IPS DF 6.9 (cell line): ENCODE data around the gene PLIN5.
"Not testable (repeated sequence)": the region's sequence is repeated elsewhere in the genome, so short reads cannot be mapped to it uniquely, and the experiment has no call there.

ENCODE experiments used
- DNase-seq: peaks from one replicate; pipeline ENCODE4 v3.0.0-alpha.2; 2013; ENCODE audit warnings: low read depth, low spot score
- H3K27ac ChIP-seq: one replicate; pipeline ENCODE4 v1.5.1; 2013; ENCODE audit warnings: low read length, control low read depth
- H3K27me3 ChIP-seq: 2 replicates; pipeline ENCODE4 v1.6.1; 2013; ENCODE audit warnings: mild to moderate bottlenecking, low read length; ENCODE audit not compliant: control insufficient read depth, insufficient read depth
- H3K36me3 ChIP-seq: 2 replicates; pipeline ENCODE4 v1.6.1; 2013; ENCODE audit warnings: low read length; ENCODE audit not compliant: control insufficient read depth, insufficient read depth
- H3K4me1 ChIP-seq: 2 replicates; pipeline ENCODE4 v1.6.1; 2013; ENCODE audit warnings: low read length; ENCODE audit not compliant: control insufficient read depth, insufficient read depth
- H3K4me3 ChIP-seq: 2 replicates; pipeline ENCODE4 v1.5.1; 2013; ENCODE audit warnings: mild to moderate bottlenecking, low read length
- H3K9me3 ChIP-seq: 2 replicates; pipeline ENCODE4 v1.6.1; 2013; ENCODE audit warnings: low read length, inconsistent platforms; ENCODE audit not compliant: control insufficient read depth, insufficient read depth
- WGBS: extraction: QIAGEN DNeasy Blood & Tissue Kit; methylation state at CpG from one replicate; pipeline ENCODE4 v1.1.7; 2013; ENCODE audit warnings: mixed read lengths, missing lambda C conversion rate; ENCODE audit not compliant: insufficient read length, insufficient coverage; 5-methylcytosine and 5-hydroxymethylcytosine counted together

PLIN5 gene

GRCh38 chr19:4566402-4567051 lies 31.5 kb upstream of the PLIN5 start:
- no CpG with 5 or more reads among the region's 35 CpGs for WGBS
- no peak overlapping the region for H3K27ac ChIP-seq
- no peaks in the 10 kb centered on the region for H3K9me3 ChIP-seq
- no peaks in the 10 kb centered on the region for H3K36me3 ChIP-seq
- H3K27me3 ChIP-seq: no peaks in the 10 kb centered on the region
- H3K4me1 ChIP-seq: no peaks in the 10 kb centered on the region
- no peak overlapping the region for H3K4me3 ChIP-seq
- no peak for DNase-seq

GRCh38 chr19:4563562-4563961 lies 28.5 kb upstream of the PLIN5 start:
- not testable (repeated sequence) for H3K36me3 ChIP-seq, H3K9me3 ChIP-seq, H3K27ac ChIP-seq, H3K4me1 ChIP-seq, DNase-seq, H3K4me3 ChIP-seq, H3K27me3 ChIP-seq
- no CpG with 5 or more reads among the region's 5 CpGs for WGBS

DNA sequence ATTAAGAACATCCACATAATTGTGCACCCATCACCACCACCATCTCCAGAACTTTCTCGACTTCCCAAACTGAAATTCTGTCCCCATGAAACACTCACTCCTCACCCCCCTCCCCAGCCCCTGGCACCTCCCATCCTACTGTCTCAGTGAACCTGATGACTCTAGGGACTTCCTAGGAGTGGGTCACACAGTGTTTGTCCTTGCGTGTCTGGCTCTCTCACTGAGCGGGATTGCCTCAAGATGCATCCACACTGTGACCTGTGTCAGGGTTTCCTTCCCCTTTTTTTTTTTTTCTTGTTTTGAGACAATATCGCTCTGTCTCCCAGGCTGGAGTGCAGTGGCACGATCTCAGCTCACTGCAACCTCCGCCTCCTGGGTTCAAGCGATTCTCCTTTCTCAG lies 27.1 kb upstream of the PLIN5 start:
- no CpG with 5 or more reads among the region's 7 CpGs for WGBS
- H3K27ac ChIP-seq, H3K4me1 ChIP-seq, H3K36me3 ChIP-seq, H3K27me3 ChIP-seq, H3K9me3 ChIP-seq, DNase-seq, H3K4me3 ChIP-seq: not testable (repeated sequence)

DNA sequence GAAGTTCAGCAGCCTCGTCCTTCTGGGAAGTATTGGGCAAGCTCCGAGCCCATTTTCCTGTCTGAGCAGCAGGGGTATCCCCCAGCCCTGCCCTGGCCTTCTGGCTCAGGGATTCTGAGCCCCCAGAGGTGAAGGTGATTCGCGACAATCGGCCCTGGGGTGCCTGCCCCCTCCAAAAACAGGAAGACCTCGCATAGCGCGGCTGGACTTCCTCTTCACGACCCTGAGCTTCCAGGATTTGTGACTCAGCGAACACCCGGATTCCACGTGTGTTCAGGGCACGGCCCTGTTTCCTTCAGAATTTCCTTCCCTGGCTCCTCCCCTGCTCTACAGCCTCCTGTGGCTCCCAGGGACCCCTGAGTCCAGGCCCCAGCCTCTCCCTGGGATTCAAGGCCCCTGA lies 24.5 kb upstream of the PLIN5 start, which contains the start of gene SEMA6B:
TSS of gene SEMA6B (minus strand) at position 116 of the 400 bp plus-strand sequence. CDS start 1,227 bp downstream, outside the sequence.
- WGBS: no CpG with 5 or more reads among the region's 13 CpGs
- Histone ChIP-seq H3K9me3 (no peaks in the 10 kb centered on the region), H3K4me3 (no peak within 1 kb of the TSS), H3K36me3 (peaks cover 5% of the 10 kb centered on the region; the same call in 1 of the 2 replicates), H3K27me3 (no peaks in the 10 kb centered on the region), H3K4me1 (peaks cover 6% of the 10 kb centered on the region; the same call in 1 of the 2 replicates), H3K27ac (no peak within 1 kb of the TSS)
- DNase-seq: no peak

GRCh38 chr19:4557971-4558941 lies 23.2 kb upstream of the PLIN5 start:
- Histone ChIP-seq H3K4me1 (peaks cover 6% of the 10 kb centered on the region; the same call in 1 of the 2 replicates), H3K27me3 (no peaks in the 10 kb centered on the region), H3K27ac (no peak overlapping the region), H3K36me3 (peaks cover 13% of the 10 kb centered on the region), H3K9me3 (no peaks in the 10 kb centered on the region), H3K4me3 (no peak overlapping the region)
- WGBS: 100% methylated on average over 1 of the region's 44 CpGs
- DNase-seq: no peak

- Histone ChIP-seq H3K27ac (no peak overlapping the region), H3K4me1 (peaks cover 6% of the 10 kb centered on the region; the same call in 1 of the 2 replicates), H3K4me3 (no peak overlapping the region), H3K36me3 (peaks cover 14% of the 10 kb centered on the region), H3K9me3 (no peaks in the 10 kb centered on the region), H3K27me3 (no peaks in the 10 kb centered on the region)
- no peak for DNase-seq
- no CpG with 5 or more reads among the region's 33 CpGs for WGBS
Observed at GRCh38 chr19:4557144-4557970, 22.3 kb upstream of the PLIN5 start.

GRCh38 chr19:4556597-4557127 lies 21.6 kb upstream of the PLIN5 start:
- H3K36me3 ChIP-seq: peaks cover 19% of the 10 kb centered on the region
- no CpG with 5 or more reads among the region's 25 CpGs for WGBS
- no peak for DNase-seq
- H3K4me3 ChIP-seq: no peak overlapping the region
- peaks cover 6% of the 10 kb centered on the region; the same call in 1 of the 2 replicates for H3K4me1 ChIP-seq
- H3K27ac ChIP-seq: no peak overlapping the region
- H3K9me3 ChIP-seq: no peaks in the 10 kb centered on the region
- no peaks in the 10 kb centered on the region for H3K27me3 ChIP-seq

DNA sequence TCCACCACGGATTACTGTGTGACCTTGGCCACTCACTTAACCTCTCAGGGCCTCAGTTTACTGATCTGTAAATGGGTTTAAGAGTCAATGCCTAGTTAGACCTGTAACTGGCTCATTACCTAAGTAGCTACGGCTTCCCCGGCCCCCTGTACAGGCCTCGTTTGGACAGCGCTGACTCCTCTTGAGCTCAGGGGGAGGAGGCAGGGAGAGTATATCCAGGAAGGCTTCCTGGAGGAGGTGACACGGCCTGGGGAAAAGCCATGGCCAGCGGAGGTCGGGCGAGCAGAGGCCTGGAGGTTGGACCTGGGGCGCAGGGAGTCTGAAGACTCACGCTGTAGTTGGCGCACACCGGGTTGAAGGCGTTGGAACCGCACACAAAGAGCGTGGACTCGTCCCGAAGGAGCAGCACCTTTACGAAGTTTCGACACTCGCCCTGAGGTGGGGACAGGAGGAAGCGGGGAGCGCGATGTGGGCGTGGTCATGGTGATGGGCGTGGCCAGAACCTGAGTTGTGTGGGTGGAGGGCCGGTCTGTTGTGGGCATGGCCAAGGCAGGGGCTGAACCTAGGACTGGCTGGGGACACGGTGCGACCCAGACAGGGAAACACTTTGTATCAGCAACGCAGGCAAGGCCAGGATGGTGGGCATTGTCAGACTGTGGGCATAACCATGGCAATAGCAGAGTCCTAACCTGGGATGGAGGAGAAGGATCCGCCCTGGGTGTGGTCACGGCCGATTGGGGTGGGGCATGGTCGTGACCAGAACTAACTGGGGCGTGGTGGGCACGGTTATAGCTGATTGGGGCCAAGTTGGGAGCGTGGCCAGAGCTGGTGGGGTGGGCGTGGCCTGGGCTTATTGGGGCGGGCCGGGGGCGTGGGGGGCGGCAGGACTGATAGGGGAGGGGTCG lies 20.9 kb upstream of the PLIN5 start:
- Histone ChIP-seq H3K4me3 (no peak overlapping the region), H3K4me1 (peaks cover 6% of the 10 kb centered on the region; the same call in 1 of the 2 replicates), H3K27ac (no peak overlapping the region), H3K36me3 (peaks cover 19% of the 10 kb centered on the region), H3K9me3 (no peaks in the 10 kb centered on the region), H3K27me3 (no peaks in the 10 kb centered on the region)
- DNase-seq: no peak
- WGBS: no CpG with 5 or more reads among the region's 43 CpGs

DNA sequence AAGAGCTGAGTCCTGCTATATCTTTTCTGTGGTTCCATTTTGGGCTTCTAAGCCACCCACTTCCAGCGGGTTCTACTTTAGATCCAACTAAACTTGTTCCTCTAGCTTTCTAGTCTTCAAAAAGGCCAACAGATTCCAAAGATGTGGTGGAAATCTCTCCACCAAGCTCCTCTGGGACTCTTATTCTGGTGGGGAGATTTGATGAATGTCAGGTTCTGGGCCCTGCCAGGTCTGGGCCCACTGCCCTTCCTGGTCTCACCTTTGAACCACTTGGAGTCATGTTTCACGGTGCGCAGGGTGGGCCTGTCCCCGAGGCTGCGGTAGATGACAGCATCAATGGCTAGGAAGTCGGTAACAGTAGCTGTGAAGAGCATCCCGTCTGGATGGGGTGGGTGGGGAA lies 19.7 kb upstream of the PLIN5 start:
- Histone ChIP-seq H3K4me1 (peaks cover 6% of the 10 kb centered on the region; the same call in 1 of the 2 replicates), H3K4me3 (no peak overlapping the region), H3K9me3 (no peaks in the 10 kb centered on the region), H3K27me3 (no peaks in the 10 kb centered on the region), H3K27ac (no peak overlapping the region), H3K36me3 (peaks cover 23% of the 10 kb centered on the region)
- no peak for DNase-seq
- whole genome bisulfite sequencing: no CpG with 5 or more reads among the region's 7 CpGs
